ENCODE data around the gene PJA1. TPM values are rescaled to one million over a fixed set of nuclear protein-coding genes. Genes with fewer than 3 reads are reported as not detected.

The PJA1 gene
- total RNA-seq, 1 experiment from 2014 or later: 13.4 TPM

DNA sequence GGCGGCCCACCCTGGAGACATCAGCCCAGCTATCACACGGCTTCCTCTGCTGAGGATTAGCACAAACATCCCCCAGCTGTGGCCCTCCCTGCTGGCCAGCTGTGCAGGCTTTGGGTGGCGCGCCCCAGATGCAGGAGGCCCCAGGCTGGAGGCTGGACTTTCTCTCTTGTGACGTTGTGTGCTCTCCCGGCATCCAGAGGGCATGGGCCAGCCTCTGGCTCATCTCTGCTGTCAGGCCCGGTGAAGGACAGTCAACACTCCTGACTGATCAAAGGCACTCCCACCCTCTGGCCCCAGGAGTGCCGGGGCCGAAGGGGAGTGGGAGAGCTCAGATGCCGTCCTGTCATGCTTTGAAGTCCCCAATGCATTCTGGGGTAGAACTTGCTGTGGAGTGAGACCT lies 29.9 kb upstream of the PJA1 start:
- Mint-ChIP-seq H3K27ac (ENCODE audit: unreplicated experiment) (no peak overlapping the region), H3K9me3 (ENCODE audit: unreplicated experiment) (no peaks in the 10 kb centered on the region), H3K4me1 (ENCODE audit: low read depth, unreplicated experiment) (no peaks in the 10 kb centered on the region), H3K27me3 (ENCODE audit: insufficient read depth, unreplicated experiment) (no peaks in the 10 kb centered on the region), H3K4me3 (ENCODE audit: unreplicated experiment) (no peak overlapping the region), H3K36me3 (ENCODE audit: insufficient read depth, unreplicated experiment) (no peaks in the 10 kb centered on the region)
- CTCF ChIA-PET: no interaction called here
- Histone ChIP-seq H3K4me3 (ENCODE audit: low read depth, low read length) (no peak overlapping the region), H3K27me3 (replicated peaks; ENCODE audit: control insufficient read depth, insufficient read depth, low read length) (no peaks in the 10 kb centered on the region), H3K4me1 (no peaks in the 10 kb centered on the region), H3K9me3 (no peaks in the 10 kb centered on the region), H3K36me3 (ENCODE audit: control insufficient read depth, insufficient read depth, low read length) (no peaks in the 10 kb centered on the region)
- POLR2A ChIA-PET: no interaction called here
- intact Hi-C loops (cut with micrococcal nuclease; ENCODE audit: unreplicated experiment): no loop called here
- TF ChIP-seq, protein P1, sequence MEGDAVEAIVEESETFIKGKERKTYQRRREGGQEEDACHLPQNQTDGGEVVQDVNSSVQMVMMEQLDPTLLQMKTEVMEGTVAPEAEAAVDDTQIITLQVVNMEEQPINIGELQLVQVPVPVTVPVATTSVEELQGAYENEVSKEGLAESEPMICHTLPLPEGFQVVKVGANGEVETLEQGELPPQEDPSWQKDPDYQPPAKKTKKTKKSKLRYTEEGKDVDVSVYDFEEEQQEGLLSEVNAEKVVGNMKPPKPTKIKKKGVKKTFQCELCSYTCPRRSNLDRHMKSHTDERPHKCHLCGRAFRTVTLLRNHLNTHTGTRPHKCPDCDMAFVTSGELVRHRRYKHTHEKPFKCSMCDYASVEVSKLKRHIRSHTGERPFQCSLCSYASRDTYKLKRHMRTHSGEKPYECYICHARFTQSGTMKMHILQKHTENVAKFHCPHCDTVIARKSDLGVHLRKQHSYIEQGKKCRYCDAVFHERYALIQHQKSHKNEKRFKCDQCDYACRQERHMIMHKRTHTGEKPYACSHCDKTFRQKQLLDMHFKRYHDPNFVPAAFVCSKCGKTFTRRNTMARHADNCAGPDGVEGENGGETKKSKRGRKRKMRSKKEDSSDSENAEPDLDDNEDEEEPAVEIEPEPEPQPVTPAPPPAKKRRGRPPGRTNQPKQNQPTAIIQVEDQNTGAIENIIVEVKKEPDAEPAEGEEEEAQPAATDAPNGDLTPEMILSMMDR (IDR thresholded peaks at IDR 0.05; ENCODE audit: insufficient read depth in 1 of 2, low read depth in 1 of 2, low read length in 1 of 2, severe bottlenecking in 1 of 2, unreplicated experiment in 1 of 2): no peak
- DNase-seq: peak in 1 of 2 experiments; percentile 43
- BruUV-seq (replicated peaks): no TSS peak

DNA sequence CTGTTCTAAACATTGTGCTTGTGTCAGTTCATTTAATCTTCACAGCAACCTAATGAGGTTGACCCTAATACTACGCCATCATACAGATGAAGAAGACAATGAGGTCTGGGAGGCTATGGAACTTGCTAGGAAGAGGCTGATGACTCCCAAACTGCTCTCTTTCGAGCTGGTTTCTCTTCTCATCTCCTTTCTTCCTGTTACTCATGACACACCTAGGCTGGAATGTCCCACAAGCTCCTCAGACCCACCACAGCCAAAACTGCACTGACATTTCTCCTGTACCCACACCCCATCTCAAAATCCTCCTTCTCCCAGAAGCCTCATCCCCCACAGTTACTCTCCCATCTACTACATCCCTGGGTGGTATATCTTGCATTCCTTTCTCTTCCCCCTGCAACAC lies 27.4 kb upstream of the PJA1 start:
- TF ChIP-seq, protein P1 (IDR thresholded peaks at IDR 0.05; ENCODE audit: insufficient read depth in 1 of 2, low read depth in 1 of 2, low read length in 1 of 2, severe bottlenecking in 1 of 2, unreplicated experiment in 1 of 2): no peak
- Histone ChIP-seq H3K9me3 (no peaks in the 10 kb centered on the region), H3K27me3 (replicated peaks; ENCODE audit: control insufficient read depth, insufficient read depth, low read length) (no peaks in the 10 kb centered on the region), H3K36me3 (ENCODE audit: control insufficient read depth, insufficient read depth, low read length) (no peaks in the 10 kb centered on the region), H3K4me1 (no peaks in the 10 kb centered on the region), H3K4me3 (ENCODE audit: low read depth, low read length) (no peak overlapping the region)
- CTCF ChIA-PET: no interaction called here
- Mint-ChIP-seq H3K4me1 (ENCODE audit: low read depth, unreplicated experiment) (no peaks in the 10 kb centered on the region), H3K27ac (ENCODE audit: unreplicated experiment) (no peak overlapping the region), H3K27me3 (ENCODE audit: insufficient read depth, unreplicated experiment) (no peaks in the 10 kb centered on the region), H3K9me3 (ENCODE audit: unreplicated experiment) (no peaks in the 10 kb centered on the region), H3K36me3 (ENCODE audit: insufficient read depth, unreplicated experiment) (no peaks in the 10 kb centered on the region), H3K4me3 (ENCODE audit: unreplicated experiment) (no peak overlapping the region)
- POLR2A ChIA-PET: no interaction called here
- no peak for DNase-seq
- no TSS peak for BruUV-seq (replicated peaks)
- intact Hi-C loops (cut with micrococcal nuclease; ENCODE audit: unreplicated experiment): no loop called here

DNA sequence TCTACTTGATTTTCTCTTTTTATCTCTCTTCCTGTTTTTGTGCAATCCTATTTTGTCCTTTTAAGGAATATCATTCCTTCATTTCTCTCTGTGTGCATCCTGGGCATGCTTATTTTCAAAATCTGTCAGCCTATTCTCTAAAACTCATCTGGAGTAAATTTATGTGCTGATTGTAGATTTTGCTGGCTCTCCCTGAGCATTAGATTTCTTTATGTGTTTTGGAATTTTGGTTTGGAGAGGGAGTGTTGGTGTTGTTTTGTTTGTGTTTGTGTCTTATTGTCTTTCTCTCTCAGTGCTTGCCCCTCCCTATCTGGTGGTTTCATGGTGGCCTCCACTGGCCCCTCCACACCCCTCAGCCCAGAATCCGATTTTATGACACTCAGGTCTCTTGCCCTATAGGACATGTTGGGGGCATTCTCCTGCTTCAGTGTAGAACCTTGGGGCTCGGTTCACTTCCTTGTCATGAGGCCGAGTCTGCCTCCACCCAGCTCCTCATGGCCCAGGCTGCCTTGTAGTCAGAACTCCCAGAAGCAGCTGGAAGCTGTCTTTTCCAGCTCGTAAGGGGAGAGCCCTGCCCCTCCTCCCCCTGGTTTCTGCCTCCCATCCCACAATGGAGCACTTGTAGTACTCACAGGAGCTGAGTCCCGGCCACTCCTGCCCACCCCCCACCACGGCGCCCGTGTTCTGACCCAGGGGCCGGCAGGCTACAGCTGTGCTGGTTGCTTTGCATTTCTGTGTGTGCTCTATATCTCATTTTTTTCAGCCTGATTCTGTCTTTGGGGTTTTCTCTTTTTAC lies 24.5 kb upstream of the PJA1 start:
- Mint-ChIP-seq H3K36me3 (ENCODE audit: insufficient read depth, unreplicated experiment) (no peaks in the 10 kb centered on the region), H3K4me1 (ENCODE audit: low read depth, unreplicated experiment) (no peaks in the 10 kb centered on the region), H3K27me3 (ENCODE audit: insufficient read depth, unreplicated experiment) (no peaks in the 10 kb centered on the region), H3K9me3 (ENCODE audit: unreplicated experiment) (no peaks in the 10 kb centered on the region), H3K27ac (ENCODE audit: unreplicated experiment) (no peak overlapping the region), H3K4me3 (ENCODE audit: unreplicated experiment) (no peak overlapping the region)
- CTCF ChIA-PET: no interaction called here
- no peak for DNase-seq
- Histone ChIP-seq H3K4me3 (ENCODE audit: low read depth, low read length) (no peak overlapping the region), H3K27me3 (replicated peaks; ENCODE audit: control insufficient read depth, insufficient read depth, low read length) (no peaks in the 10 kb centered on the region), H3K9me3 (no peaks in the 10 kb centered on the region), H3K4me1 (no peaks in the 10 kb centered on the region), H3K36me3 (ENCODE audit: control insufficient read depth, insufficient read depth, low read length) (no peaks in the 10 kb centered on the region)
- intact Hi-C loops (cut with micrococcal nuclease; ENCODE audit: unreplicated experiment): no loop called here
- BruUV-seq (replicated peaks): no TSS peak
- TF ChIP-seq, protein P1 (IDR thresholded peaks at IDR 0.05; ENCODE audit: insufficient read depth in 1 of 2, low read depth in 1 of 2, low read length in 1 of 2, severe bottlenecking in 1 of 2, unreplicated experiment in 1 of 2): no peak
- POLR2A ChIA-PET: no interaction called here

Data from Caco-2 (cell line).